Stimulated activated CD4-positive, alpha-beta T cell treated with anti-CD3 and anti-CD28 coated beads, Interleukin-1b, Interleukin-23, amount 100 ng/mL, for 48 hours (primary cell): ENCODE measurements around the gene EVC2.

ENCODE experiments used
- DNase-seq: peaks from one replicate; pipeline ENCODE4 v3.0.0-alpha.2; 2020

Gene EVC2

GRCh38 chr4:5710065-5710960 is 2.0 kb upstream of the EVC2 start:
- no peak for DNase-seq

GRCh38 chr4:5709207-5709575 is 832 bp upstream of the EVC2 start:
- no peak for DNase-seq

GRCh38 chr4:5707778-5708448 is 446 bp downstream of the EVC2 start:
- no peak for DNase-seq

- DNase-seq, result no peak
These were observed 993 bp downstream of the EVC2 start for GRCh38 chr4:5707366-5707765.

- no peak for DNase-seq
These were observed 1.7 kb downstream of the EVC2 start for GRCh38 chr4:5706486-5707290.

- DNase-seq, result no peak
These were observed 2.6 kb downstream of the EVC2 start for GRCh38 chr4:5705647-5706320.

- no peak for DNase-seq
These were observed 4.1 kb downstream of the EVC2 start for GRCh38 chr4:5704276-5704675.

- DNase-seq, result no peak
These were observed 4.5 kb downstream of the EVC2 start for GRCh38 chr4:5703831-5704230.

GRCh38 chr4:5701971-5702370 is 6.4 kb downstream of the EVC2 start:
- no peak for DNase-seq

- DNase-seq, result no peak
These were observed 7.9 kb downstream of the EVC2 start for GRCh38 chr4:5700459-5700858.

- no peak for DNase-seq
These were observed 12.0 kb downstream of the EVC2 start for GRCh38 chr4:5696341-5696740.

GRCh38 chr4:5693871-5694270 is 14.5 kb downstream of the EVC2 start:
- DNase-seq, result no peak

- DNase-seq, result no peak
These were observed 16.7 kb downstream of the EVC2 start for GRCh38 chr4:5691491-5692132.

- no peak for DNase-seq
These were observed 19.3 kb downstream of the EVC2 start for GRCh38 chr4:5689065-5689464.

- DNase-seq, result no peak
These were observed 22.0 kb downstream of the EVC2 start for GRCh38 chr4:5686338-5686737.

- DNase-seq, result no peak
These were observed 23.1 kb downstream of the EVC2 start for GRCh38 chr4:5685296-5685695.

GRCh38 chr4:5683566-5683965 is 24.8 kb downstream of the EVC2 start:
- DNase-seq, result no peak

- no peak for DNase-seq
These were observed 29.4 kb downstream of the EVC2 start for GRCh38 chr4:5678977-5679376.

- DNase-seq, result no peak
These were observed 31.6 kb downstream of the EVC2 start for GRCh38 chr4:5676763-5677162.

GRCh38 chr4:5666741-5667140 is 41.6 kb downstream of the EVC2 start:
- DNase-seq, result no peak

- no peak for DNase-seq
These were observed 43.6 kb downstream of the EVC2 start for GRCh38 chr4:5664778-5665177.

GRCh38 chr4:5662555-5662954 is 45.8 kb downstream of the EVC2 start:
- no peak for DNase-seq

- DNase-seq, result no peak
These were observed 47.1 kb downstream of the EVC2 start for GRCh38 chr4:5661237-5661636.
